ENCODE results near the gene FBXO36. TPM values are rescaled to one million over a fixed set of nuclear protein-coding genes. Genes with fewer than 3 reads are reported as not detected.
"Not testable (repeated sequence)": the region's sequence is repeated elsewhere in the genome, so short reads cannot be mapped to it uniquely, and the experiment has no call there.

FBXO36 gene
- total RNA-seq, 2 donors from 2014 or later: 6.7 to 13.3 TPM

- Mint-ChIP-seq H3K27ac (peak within 1 kb of the TSS; percentile 97), H3K4me1 (peaks cover 9% of the 10 kb centered on the region), H3K27me3 (ENCODE audit: insufficient read depth) (no peaks in the 10 kb centered on the region), H3K36me3 (ENCODE audit: low read depth) (peaks cover 16% of the 10 kb centered on the region), H3K4me3 (peak within 1 kb of the TSS; percentile 99), H3K9me3 (no peaks in the 10 kb centered on the region)
- Histone ChIP-seq H3K4me3 (ENCODE audit: low read length) (peak within 1 kb of the TSS; percentile 98), H3K9ac (ENCODE audit: extremely low read depth, low read length, poor library complexity, severe bottlenecking) (peak within 1 kb of the TSS; percentile 74), H3K27me3 (ENCODE audit: control insufficient read depth, insufficient read depth, low read length, poor library complexity, severe bottlenecking) (no peaks in the 10 kb centered on the region), H3K36me3 (ENCODE audit: control insufficient read depth, insufficient read depth, low read length) (peaks cover 19% of the 10 kb centered on the region), H3K9me3 (ENCODE audit: control insufficient read depth, low read length) (no peaks in the 10 kb centered on the region), H3K4me1 (ENCODE audit: control insufficient read depth, insufficient read depth, low read length) (no peaks in the 10 kb centered on the region), H3K27ac (ENCODE audit: low read depth, low read length) (peak within 1 kb of the TSS; percentile 89)
- 0% methylated on average over 22 to 49 of the region's 49 CpGs for WGBS, 2 experiments (ENCODE audit: insufficient coverage in 1 of 2, insufficient read length in 1 of 2)
- no peak for TF ChIP-seq CTCF (conservative IDR thresholded peaks at IDR 0.05)
- DNase-seq: peak; percentile 97
These were observed 333 bp upstream of the FBXO36 start, which contains the start of gene TRIP12 for GRCh38 chr2:229921892-229922448. TSS of gene TRIP12 (minus strand) at chr2:229922009. CDS start at chr2:229880079, 41,930 bp downstream.

GRCh38 chr2:229924541-229924940 is 2.2 kb downstream of the FBXO36 start:
- H3K27ac ChIP-seq (ENCODE audit: low read depth, low read length); H3K4me3 Mint-ChIP-seq; H3K27me3 Mint-ChIP-seq (ENCODE audit: insufficient read depth); H3K4me1 Mint-ChIP-seq; H3K4me1 ChIP-seq (ENCODE audit: control insufficient read depth, insufficient read depth, low read length); H3K27ac Mint-ChIP-seq; H3K36me3 Mint-ChIP-seq (ENCODE audit: low read depth); H3K9ac ChIP-seq (ENCODE audit: extremely low read depth, low read length, poor library complexity, severe bottlenecking); H3K9me3 ChIP-seq (ENCODE audit: control insufficient read depth, low read length); H3K4me3 ChIP-seq (ENCODE audit: low read length); H3K27me3 ChIP-seq (ENCODE audit: control insufficient read depth, insufficient read depth, low read length, poor library complexity, severe bottlenecking); H3K36me3 ChIP-seq (ENCODE audit: control insufficient read depth, insufficient read depth, low read length); H3K9me3 Mint-ChIP-seq; DNase-seq: not testable (repeated sequence)
- 96 to 100% methylated on average over 3 to 10 of the region's 10 CpGs for WGBS, 2 experiments (ENCODE audit: insufficient coverage in 1 of 2, insufficient read length in 1 of 2)

GRCh38 chr2:229925201-229925600 is 2.9 kb downstream of the FBXO36 start:
- Histone ChIP-seq H3K9me3 (ENCODE audit: control insufficient read depth, low read length) (no peaks in the 10 kb centered on the region), H3K27ac (ENCODE audit: low read depth, low read length) (no peak overlapping the region), H3K36me3 (ENCODE audit: control insufficient read depth, insufficient read depth, low read length) (no peaks in the 10 kb centered on the region), H3K9ac (ENCODE audit: extremely low read depth, low read length, poor library complexity, severe bottlenecking) (no peak overlapping the region), H3K4me1 (ENCODE audit: control insufficient read depth, insufficient read depth, low read length) (no peaks in the 10 kb centered on the region), H3K27me3 (ENCODE audit: control insufficient read depth, insufficient read depth, low read length, poor library complexity, severe bottlenecking) (no peaks in the 10 kb centered on the region), H3K4me3 (ENCODE audit: low read length) (no peak overlapping the region)
- Mint-ChIP-seq H3K27ac (no peak overlapping the region), H3K4me3 (no peak overlapping the region), H3K4me1 (peaks cover 1% of the 10 kb centered on the region), H3K27me3 (ENCODE audit: insufficient read depth) (no peaks in the 10 kb centered on the region), H3K36me3 (ENCODE audit: low read depth) (peaks cover 3% of the 10 kb centered on the region), H3K9me3 (no peaks in the 10 kb centered on the region)
- no peak for DNase-seq
- TF ChIP-seq CTCF (conservative IDR thresholded peaks at IDR 0.05): no peak

GRCh38 chr2:229927817-229928321 is 5.6 kb downstream of the FBXO36 start:
- Mint-ChIP-seq H3K36me3 (ENCODE audit: low read depth) (peaks cover 6% of the 10 kb centered on the region), H3K27me3 (ENCODE audit: insufficient read depth) (no peaks in the 10 kb centered on the region), H3K9me3 (no peaks in the 10 kb centered on the region), H3K4me1 (peaks cover 1% of the 10 kb centered on the region), H3K4me3 (no peak overlapping the region), H3K27ac (no peak overlapping the region)
- DNase-seq: no peak
- Histone ChIP-seq H3K4me3 (ENCODE audit: low read length) (no peak overlapping the region), H3K4me1 (ENCODE audit: control insufficient read depth, insufficient read depth, low read length) (no peaks in the 10 kb centered on the region), H3K9ac (ENCODE audit: extremely low read depth, low read length, poor library complexity, severe bottlenecking) (no peak overlapping the region), H3K36me3 (ENCODE audit: control insufficient read depth, insufficient read depth, low read length) (no peaks in the 10 kb centered on the region), H3K27me3 (ENCODE audit: control insufficient read depth, insufficient read depth, low read length, poor library complexity, severe bottlenecking) (no peaks in the 10 kb centered on the region), H3K9me3 (ENCODE audit: control insufficient read depth, low read length) (no peaks in the 10 kb centered on the region), H3K27ac (ENCODE audit: low read depth, low read length) (no peak overlapping the region)
- no peak for TF ChIP-seq CTCF (conservative IDR thresholded peaks at IDR 0.05)
- 100% methylated on average over 1 to 2 of the region's 2 CpGs for WGBS, 2 experiments (ENCODE audit: insufficient coverage in 1 of 2, insufficient read length in 1 of 2)
